HS-27A (cell line): ENCODE results near the gene RBM48.
A peak's percentile ranks its signal among the peaks of the same experiment; 100 is the strongest.
"Not testable (repeated sequence)": the region's sequence is repeated elsewhere in the genome, so short reads cannot be mapped to it uniquely, and the experiment has no call there.

ENCODE experiments used
- DNase-seq: peaks from one replicate; pipeline ENCODE4 v3.0.0-alpha.2; 2012; ENCODE audit warnings: low read depth, missing footprints

RBM48 gene

DNA sequence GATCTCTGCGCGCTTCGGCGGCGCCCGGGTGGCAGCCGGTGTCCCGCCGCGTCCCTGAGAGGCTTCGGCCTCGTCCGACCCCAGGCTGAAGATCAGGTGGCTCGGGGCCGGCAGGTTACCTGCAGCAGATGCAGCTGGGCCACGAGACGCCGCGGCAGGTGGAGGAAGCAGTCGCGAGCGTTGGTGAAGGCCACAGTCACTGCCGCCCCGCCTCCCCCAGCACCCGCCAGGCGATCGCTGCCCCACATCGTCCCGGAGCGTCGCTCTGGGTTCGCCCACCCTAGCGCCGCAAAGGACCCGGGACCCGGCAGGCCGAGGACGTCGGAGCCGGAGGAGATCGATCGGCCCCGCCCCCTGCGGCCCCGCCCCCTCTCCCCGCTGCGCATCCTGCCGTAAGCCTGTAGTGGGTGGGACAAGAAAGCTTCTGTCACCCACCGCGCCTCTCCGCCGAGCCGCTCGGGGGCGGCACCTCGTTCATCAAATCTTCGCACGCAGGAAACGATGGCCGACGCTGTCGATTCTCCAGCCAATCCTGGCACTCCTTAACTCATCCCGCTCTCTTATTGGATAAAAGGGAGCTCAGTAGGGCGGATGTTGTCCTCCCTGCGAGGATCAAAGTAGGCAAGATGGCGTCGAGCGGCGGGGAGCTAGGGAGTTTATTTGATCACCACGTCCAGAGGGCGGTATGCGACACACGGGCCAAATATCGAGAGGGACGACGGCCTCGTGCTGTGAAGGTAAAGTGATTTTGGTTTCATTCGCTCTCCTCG, at the start of gene RBM48, which contains the start of gene PEX1:
RBM48 (plus strand) TSS at position 608 of the 770 bp plus-strand sequence; CDS start at position 627, 19 bp downstream.
PEX1 (minus strand) TSS at position 333 of the 770 bp plus-strand sequence; CDS start at position 248, 85 bp downstream.
- peak; percentile 88 for DNase-seq

GRCh38 chr7:92479146-92479545, 49.4 kb upstream of the RBM48 start:
- not testable (repeated sequence) for DNase-seq

DNA sequence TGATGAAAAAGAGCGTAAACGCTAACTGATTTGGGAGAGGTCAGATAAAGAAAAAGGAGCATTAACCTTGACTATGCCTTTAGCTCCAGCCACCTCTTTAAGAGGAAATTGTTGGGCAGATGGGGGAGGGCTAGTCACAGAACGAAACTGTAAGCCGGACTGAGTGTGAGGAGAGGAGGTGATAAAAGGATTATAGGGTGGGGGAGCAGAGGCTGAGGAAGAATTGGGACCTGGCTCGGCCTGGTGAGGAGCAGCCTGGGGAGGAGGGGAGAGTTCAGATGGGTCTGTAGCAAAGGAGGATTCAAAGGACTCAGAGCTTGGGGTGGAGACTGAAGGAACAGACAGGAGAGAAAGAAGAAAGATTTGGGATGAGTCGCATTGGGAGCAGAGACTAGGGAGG, 45.0 kb upstream of the RBM48 start:
- not testable (repeated sequence) for DNase-seq

DNA sequence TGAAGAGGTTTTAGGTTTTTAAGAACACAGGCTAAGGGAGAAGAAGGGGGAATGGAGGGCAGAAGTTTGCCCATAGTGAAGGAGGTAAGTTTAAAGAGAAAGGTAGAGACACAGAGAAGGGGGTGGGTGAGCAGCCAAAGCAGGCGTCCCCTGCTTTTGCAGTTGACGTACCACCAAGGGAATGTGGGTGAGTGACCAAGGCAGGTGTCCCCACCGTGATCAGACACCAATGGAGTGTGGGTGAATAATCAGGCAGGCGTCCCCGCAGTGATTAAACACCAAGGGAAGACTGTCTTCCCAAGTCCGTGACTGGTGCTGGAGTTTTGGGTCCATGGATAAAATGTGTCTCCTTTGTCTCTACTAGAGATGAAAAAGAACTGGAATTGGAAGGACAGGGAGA, 44.4 kb upstream of the RBM48 start:
- not testable (repeated sequence) for DNase-seq

DNA sequence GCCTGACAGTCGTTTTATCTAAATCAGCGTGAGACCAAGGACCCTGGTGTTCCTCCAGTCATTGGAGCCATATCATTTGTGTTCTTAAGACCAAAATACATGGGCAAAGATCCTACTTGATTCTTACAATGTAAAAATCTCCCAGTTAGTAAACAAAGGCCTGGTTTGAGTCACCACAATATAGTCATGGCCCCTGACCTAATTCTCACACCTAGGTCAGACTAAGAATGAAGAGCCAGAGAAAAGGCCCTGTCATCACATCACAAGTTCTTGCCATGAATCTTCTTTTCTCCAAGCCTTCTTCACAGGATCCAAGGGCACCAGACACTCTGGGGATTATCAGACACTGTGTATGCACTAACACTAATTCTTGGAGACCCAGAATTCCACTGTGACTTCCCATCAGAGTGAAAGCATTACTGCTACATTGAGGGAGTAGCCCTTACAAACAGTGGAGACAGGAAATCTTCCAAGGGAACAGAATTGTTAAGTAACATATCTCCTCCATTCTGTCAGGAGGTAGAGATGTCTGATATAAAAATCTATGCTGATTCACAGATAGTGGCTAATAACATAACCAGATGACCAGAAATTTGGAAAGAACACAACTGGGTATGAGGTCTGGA, 43.2 kb upstream of the RBM48 start:
- no peak for DNase-seq

DNA sequence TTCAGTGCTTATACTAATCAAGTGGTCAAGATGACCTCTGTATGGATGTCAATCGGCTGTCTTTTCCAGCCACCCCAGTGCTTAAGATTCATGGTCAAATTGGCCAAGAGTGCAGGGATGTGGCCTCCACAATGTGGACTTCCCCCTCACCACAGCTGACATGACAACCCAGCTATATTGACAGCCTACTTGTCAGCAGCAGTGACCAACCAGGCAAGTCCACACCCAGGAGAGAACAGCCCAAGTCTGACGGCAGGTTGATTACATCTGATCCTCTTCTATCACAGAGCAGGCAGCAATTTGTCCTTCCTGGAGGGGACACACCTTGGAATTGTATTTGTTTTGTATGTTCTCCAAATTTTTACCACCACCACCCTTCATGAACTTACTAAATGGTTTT, 42.6 kb upstream of the RBM48 start:
- DNase-seq = no peak

DNA sequence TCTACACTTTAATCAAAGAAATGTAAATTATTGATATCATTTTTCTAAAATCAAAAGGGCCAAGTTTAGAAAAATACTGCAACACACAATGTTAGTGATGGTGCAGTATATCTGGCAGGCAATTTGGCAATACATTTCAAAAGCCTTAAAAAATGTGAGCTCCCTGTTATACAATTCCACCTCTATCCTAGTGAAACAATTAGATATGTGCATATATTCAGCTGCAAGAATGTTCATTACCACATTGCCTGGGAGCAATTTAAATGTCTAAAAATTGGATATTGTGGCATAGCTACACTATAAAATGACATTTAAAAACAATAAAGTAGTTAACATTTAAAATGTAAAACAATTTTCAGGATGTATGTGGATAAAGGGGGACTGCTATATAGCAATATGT, 40.8 kb upstream of the RBM48 start:
- DNase-seq = no peak

GRCh38 chr7:92489634-92490033, 39.0 kb upstream of the RBM48 start:
- no peak for DNase-seq

DNA sequence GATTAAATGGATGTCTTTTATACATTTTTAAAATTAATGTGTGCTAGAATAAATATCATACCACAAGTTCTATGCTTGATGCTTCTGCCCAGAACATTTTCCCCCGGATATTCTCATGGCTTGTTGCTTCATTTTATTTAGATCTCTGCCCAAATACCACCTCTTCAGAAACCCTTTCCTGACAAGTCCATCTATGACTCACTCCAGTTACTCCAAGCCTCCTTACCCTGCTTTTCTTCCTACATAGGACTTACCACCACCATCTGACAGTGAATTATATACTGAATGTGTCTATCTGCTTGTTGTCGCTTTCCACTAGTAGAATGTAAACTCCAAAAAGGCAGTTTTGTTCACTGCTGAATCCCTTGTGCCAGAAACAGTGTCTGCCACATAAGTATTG, 31.7 kb upstream of the RBM48 start:
- DNase-seq = no peak

DNA sequence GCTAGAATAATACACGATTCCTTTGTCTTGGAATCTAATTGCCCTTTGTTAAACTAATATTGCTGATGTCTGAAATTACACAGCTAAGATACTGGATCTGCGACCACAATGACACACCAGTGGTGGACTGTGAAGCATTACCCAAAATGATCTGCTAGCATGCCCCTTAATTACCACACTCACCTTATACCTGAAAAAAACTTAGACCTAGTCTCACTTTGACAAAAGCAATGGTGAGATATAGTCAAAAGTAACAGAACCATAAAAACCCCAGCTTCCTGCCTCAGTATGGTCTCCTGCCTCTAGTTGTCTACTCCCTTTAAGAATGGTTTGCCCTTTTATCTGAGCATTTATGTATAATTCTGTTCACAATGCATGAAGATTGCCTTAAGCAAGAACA, 30.0 kb upstream of the RBM48 start:
- no peak for DNase-seq

DNA sequence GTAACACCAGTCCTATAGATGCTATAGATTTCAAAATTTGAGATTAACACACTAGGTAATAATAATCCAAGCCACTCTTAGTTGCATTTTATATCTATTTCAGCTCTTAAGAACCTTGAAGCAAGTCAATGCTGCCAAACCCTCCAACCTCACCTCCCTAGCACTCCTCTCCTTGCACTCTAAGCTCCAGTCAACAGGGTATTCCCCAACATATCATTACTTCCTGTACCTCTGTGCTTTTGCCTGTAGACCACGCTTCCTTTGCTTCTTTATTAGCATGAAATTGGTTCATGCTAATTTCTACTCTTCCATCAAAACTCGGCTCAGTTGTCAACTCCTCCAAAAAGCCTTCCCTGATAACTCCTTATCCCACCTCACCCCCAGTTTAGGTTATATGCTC, 24.8 kb upstream of the RBM48 start:
- no peak for DNase-seq

DNA sequence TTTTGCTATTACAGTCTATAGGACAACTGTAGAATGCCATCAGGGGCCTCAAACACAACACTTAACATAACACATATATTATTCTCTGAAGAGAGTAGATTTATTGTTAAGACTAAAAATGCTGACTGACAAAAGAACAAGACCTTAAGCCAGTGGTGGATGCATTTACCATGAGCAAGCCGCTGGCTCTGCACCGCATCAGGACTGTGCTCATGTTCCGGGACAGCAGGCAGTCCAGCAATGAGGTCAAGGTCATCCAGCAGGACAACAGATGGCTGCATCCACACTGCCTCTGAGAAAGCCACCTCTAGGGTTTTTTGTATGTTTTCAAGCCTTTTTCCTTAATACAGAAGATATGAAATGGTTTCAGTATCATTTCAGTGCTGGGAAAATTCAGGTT, 24.0 kb upstream of the RBM48 start:
- no peak for DNase-seq

GRCh38 chr7:92506363-92506762, 22.2 kb upstream of the RBM48 start:
- no peak for DNase-seq

GRCh38 chr7:92508946-92509345, 19.6 kb upstream of the RBM48 start:
- no peak for DNase-seq

- no peak for DNase-seq
Measured at GRCh38 chr7:92513167-92513902, 15.3 kb upstream of the RBM48 start.

DNA sequence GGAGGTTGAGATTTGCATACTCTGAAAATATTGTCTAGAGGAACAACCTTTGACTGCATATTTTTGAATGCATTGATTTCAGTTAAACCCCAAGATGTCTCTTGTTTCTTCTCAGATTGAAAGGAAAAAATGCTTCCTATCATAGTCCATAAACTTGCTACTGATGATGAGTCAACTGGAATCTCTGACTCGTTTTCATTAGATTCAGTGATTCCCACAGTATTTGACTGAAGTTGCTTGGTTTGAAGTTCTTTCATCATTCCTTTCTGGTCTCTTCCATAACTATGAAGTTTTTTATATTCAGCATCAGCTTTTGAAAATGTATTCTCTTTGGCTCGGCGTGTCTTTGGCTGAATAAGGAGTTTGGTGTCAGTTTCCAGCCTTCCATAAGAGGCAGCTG, 11.0 kb upstream of the RBM48 start:
- no peak for DNase-seq

- DNase-seq = no peak
Measured at GRCh38 chr7:92520024-92520423, 8.6 kb upstream of the RBM48 start.

DNA sequence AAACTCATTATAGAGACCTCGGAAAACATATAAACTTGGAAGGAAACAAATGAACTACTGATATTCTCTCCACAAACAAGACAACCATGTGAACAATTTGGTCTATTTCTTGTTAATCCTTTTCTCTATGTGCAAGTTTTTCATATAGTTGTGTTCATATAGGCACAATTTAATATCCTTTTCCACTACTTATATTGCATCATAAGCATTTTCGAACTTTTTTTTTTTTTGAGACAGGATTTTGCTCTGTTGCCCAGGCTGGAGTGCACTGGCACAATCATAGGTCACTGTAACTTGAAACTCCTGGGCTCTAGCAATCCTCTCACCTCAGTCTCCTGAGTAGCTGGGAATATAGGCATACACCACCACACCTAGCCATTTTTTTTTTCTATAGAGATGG, 5.5 kb upstream of the RBM48 start:
- no peak for DNase-seq

GRCh38 chr7:92527300-92528187, 1.1 kb upstream of the RBM48 start:
- DNase-seq = no peak

GRCh38 chr7:92528958-92529264, 316 bp downstream of the RBM48 start:
- DNase-seq = no peak

DNA sequence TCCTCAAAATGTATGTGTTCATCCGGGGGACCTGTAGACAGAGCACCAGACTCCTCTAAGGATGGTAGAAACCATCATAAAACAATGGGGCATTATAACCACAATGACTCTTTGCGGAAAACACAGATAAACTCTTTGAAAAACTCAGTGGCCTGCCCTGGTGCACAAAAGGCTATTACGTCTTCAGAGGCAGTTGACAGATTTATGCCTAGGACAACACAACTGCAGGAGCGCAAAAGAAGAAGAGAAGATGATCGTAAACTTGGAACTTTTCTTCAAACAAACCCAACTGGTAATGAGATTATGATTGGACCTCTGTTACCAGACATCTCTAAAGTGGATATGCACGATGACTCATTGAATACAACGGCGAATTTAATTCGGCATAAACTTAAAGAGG, 6.0 kb downstream of the RBM48 start:
- no peak for DNase-seq

DNA sequence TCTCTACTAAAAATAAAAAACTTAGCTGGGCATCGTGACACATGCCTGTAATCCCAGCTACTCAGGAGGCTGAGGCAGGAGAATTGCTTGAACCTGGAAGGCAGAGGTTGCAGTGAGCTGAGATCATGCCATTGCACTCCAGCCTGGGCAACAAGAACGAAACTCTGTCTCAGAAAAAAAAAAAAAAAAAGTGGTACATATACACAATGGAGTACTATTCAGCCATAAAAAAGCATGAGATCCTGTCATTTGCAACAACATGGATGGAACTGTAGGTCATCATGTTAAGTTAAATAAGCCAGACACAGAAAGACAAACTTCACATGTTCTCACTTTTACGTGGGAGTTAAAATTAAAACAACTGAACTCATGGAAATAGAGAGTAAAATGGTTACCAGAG, 14.9 kb downstream of the RBM48 start:
- DNase-seq = not testable (repeated sequence)
